ENCODE data around the gene PHYH. TPM values are rescaled to one million over a fixed set of nuclear protein-coding genes. Genes with fewer than 3 reads are reported as not detected.
"Not testable (repeated sequence)": the region's sequence is repeated elsewhere in the genome, so short reads cannot be mapped to it uniquely, and the experiment has no call there.

The PHYH gene
- total RNA-seq, 1 experiment from 2014 or later: 3.5 TPM

- H3K36me3 ChIP-seq (ENCODE audit: insufficient read depth, low read length): no peaks in the 10 kb centered on the region
- H3K9me2 ChIP-seq (replicated peaks; ENCODE audit: insufficient read depth, low read length): no peaks in the 10 kb centered on the region
- peak; percentile 56 for DNase-seq
- H4K20me1 ChIP-seq (ENCODE audit: insufficient read depth, low read depth, low read length): no peaks in the 10 kb centered on the region
- H3K9ac ChIP-seq (ENCODE audit: low read length): no peak overlapping the region
- no peaks in the 10 kb centered on the region for H3K9me3 ChIP-seq (ENCODE audit: low read length)
- no peaks in the 10 kb centered on the region for H3K79me2 ChIP-seq (ENCODE audit: low read length)
- H3K27me3 ChIP-seq (ENCODE audit: low read length): no peaks in the 10 kb centered on the region
- H3K4me1 ChIP-seq (ENCODE audit: low read length): peaks cover 20% of the 10 kb centered on the region
- peak overlapping the region; percentile 72 for H3K4me2 ChIP-seq (ENCODE audit: low read depth, low read length, poor library complexity, severe bottlenecking)
- no peak overlapping the region for H2AFZ ChIP-seq (ENCODE audit: low read length)
- peak overlapping the region; percentile 64; the same call in 1 of the 2 replicates for H3K4me3 ChIP-seq (ENCODE audit: low read length)
- no peak overlapping the region for H3K27ac ChIP-seq (ENCODE audit: low read length)
Measured at GRCh38 chr10:13298748-13299436, 972 bp downstream of the PHYH start.

- H2AFZ ChIP-seq (ENCODE audit: low read length): no peak overlapping the region
- H4K20me1 ChIP-seq (ENCODE audit: insufficient read depth, low read depth, low read length): no peaks in the 10 kb centered on the region
- no peaks in the 10 kb centered on the region for H3K9me3 ChIP-seq (ENCODE audit: low read length)
- no peak overlapping the region for H3K4me2 ChIP-seq (ENCODE audit: low read depth, low read length, poor library complexity, severe bottlenecking)
- H3K9me2 ChIP-seq (replicated peaks; ENCODE audit: insufficient read depth, low read length): no peaks in the 10 kb centered on the region
- no peak overlapping the region for H3K4me3 ChIP-seq (ENCODE audit: low read length)
- DNase-seq: peak; percentile 27
- no peaks in the 10 kb centered on the region for H3K79me2 ChIP-seq (ENCODE audit: low read length)
- no peaks in the 10 kb centered on the region for H3K27me3 ChIP-seq (ENCODE audit: low read length)
- H3K27ac ChIP-seq (ENCODE audit: low read length): no peak overlapping the region
- H3K4me1 ChIP-seq (ENCODE audit: low read length): peaks cover 12% of the 10 kb centered on the region
- H3K9ac ChIP-seq (ENCODE audit: low read length): no peak overlapping the region
- H3K36me3 ChIP-seq (ENCODE audit: insufficient read depth, low read length): no peaks in the 10 kb centered on the region
Measured at GRCh38 chr10:13296476-13296875, 3.4 kb downstream of the PHYH start.

GRCh38 chr10:13294784-13295183 is 5.1 kb downstream of the PHYH start:
- no peak overlapping the region for H3K4me2 ChIP-seq (ENCODE audit: low read depth, low read length, poor library complexity, severe bottlenecking)

GRCh38 chr10:13291821-13292773 is 7.8 kb downstream of the PHYH start:
- H3K27ac ChIP-seq (ENCODE audit: low read length): no peak overlapping the region
- no peak overlapping the region for H3K9ac ChIP-seq (ENCODE audit: low read length)
- H3K36me3 ChIP-seq (ENCODE audit: insufficient read depth, low read length): no peaks in the 10 kb centered on the region
- no peak overlapping the region for H3K4me2 ChIP-seq (ENCODE audit: low read depth, low read length, poor library complexity, severe bottlenecking)
- no peak overlapping the region for H2AFZ ChIP-seq (ENCODE audit: low read length)
- H3K27me3 ChIP-seq (ENCODE audit: low read length): no peaks in the 10 kb centered on the region
- H3K79me2 ChIP-seq (ENCODE audit: low read length): no peaks in the 10 kb centered on the region
- H3K9me2 ChIP-seq (replicated peaks; ENCODE audit: insufficient read depth, low read length): no peaks in the 10 kb centered on the region
- H4K20me1 ChIP-seq (ENCODE audit: insufficient read depth, low read depth, low read length): no peaks in the 10 kb centered on the region
- no peak overlapping the region for H3K4me3 ChIP-seq (ENCODE audit: low read length)
- DNase-seq: no peak
- H3K9me3 ChIP-seq (ENCODE audit: low read length): no peaks in the 10 kb centered on the region
- H3K4me1 ChIP-seq (ENCODE audit: low read length): no peaks in the 10 kb centered on the region

More at GRCh38 chr10:13294784-13295183, 5.1 kb downstream of the PHYH start:
- no peak overlapping the region for H3K27ac ChIP-seq (ENCODE audit: low read length)
- H4K20me1 ChIP-seq (ENCODE audit: insufficient read depth, low read depth, low read length): no peaks in the 10 kb centered on the region
- H3K9me2 ChIP-seq (replicated peaks; ENCODE audit: insufficient read depth, low read length): no peaks in the 10 kb centered on the region
- H3K9me3 ChIP-seq (ENCODE audit: low read length): no peaks in the 10 kb centered on the region
- peaks cover 4% of the 10 kb centered on the region for H3K4me1 ChIP-seq (ENCODE audit: low read length)
- no peak overlapping the region for H2AFZ ChIP-seq (ENCODE audit: low read length)
- DNase-seq: peak; percentile 1
- H3K79me2 ChIP-seq (ENCODE audit: low read length): no peaks in the 10 kb centered on the region
- H3K36me3 ChIP-seq (ENCODE audit: insufficient read depth, low read length): no peaks in the 10 kb centered on the region
- no peak overlapping the region for H3K9ac ChIP-seq (ENCODE audit: low read length)
- H3K4me3 ChIP-seq (ENCODE audit: low read length): no peak overlapping the region
- no peaks in the 10 kb centered on the region for H3K27me3 ChIP-seq (ENCODE audit: low read length)

- no peaks in the 10 kb centered on the region for H3K4me1 ChIP-seq (ENCODE audit: low read length)
- no peak overlapping the region for H3K27ac ChIP-seq (ENCODE audit: low read length)
- no peaks in the 10 kb centered on the region for H3K9me2 ChIP-seq (replicated peaks; ENCODE audit: insufficient read depth, low read length)
- no peaks in the 10 kb centered on the region for H3K27me3 ChIP-seq (ENCODE audit: low read length)
- no peak overlapping the region for H2AFZ ChIP-seq (ENCODE audit: low read length)
- H3K36me3 ChIP-seq (ENCODE audit: insufficient read depth, low read length): no peaks in the 10 kb centered on the region
- H3K9ac ChIP-seq (ENCODE audit: low read length): no peak overlapping the region
- no peak overlapping the region for H3K4me2 ChIP-seq (ENCODE audit: low read depth, low read length, poor library complexity, severe bottlenecking)
- H4K20me1 ChIP-seq (ENCODE audit: insufficient read depth, low read depth, low read length): no peaks in the 10 kb centered on the region
- H3K79me2 ChIP-seq (ENCODE audit: low read length): no peaks in the 10 kb centered on the region
- H3K9me3 ChIP-seq (ENCODE audit: low read length): no peaks in the 10 kb centered on the region
- DNase-seq: no peak
- no peak overlapping the region for H3K4me3 ChIP-seq (ENCODE audit: low read length)
Measured at GRCh38 chr10:13291061-13291460, 8.8 kb downstream of the PHYH start.

GRCh38 chr10:13284050-13284449 is 15.8 kb downstream of the PHYH start:
- H3K4me3 ChIP-seq (ENCODE audit: low read length): no peak overlapping the region
- no peak for DNase-seq
- no peaks in the 10 kb centered on the region for H3K79me2 ChIP-seq (ENCODE audit: low read length)
- H3K36me3 ChIP-seq (ENCODE audit: insufficient read depth, low read length): no peaks in the 10 kb centered on the region
- H3K4me1 ChIP-seq (ENCODE audit: low read length): no peaks in the 10 kb centered on the region
- no peak overlapping the region for H3K4me2 ChIP-seq (ENCODE audit: low read depth, low read length, poor library complexity, severe bottlenecking)
- H3K9me2 ChIP-seq (replicated peaks; ENCODE audit: insufficient read depth, low read length): no peaks in the 10 kb centered on the region
- H3K9ac ChIP-seq (ENCODE audit: low read length): no peak overlapping the region
- no peak overlapping the region for H2AFZ ChIP-seq (ENCODE audit: low read length)
- no peaks in the 10 kb centered on the region for H4K20me1 ChIP-seq (ENCODE audit: insufficient read depth, low read depth, low read length)
- H3K9me3 ChIP-seq (ENCODE audit: low read length): no peaks in the 10 kb centered on the region
- no peak overlapping the region for H3K27ac ChIP-seq (ENCODE audit: low read length)
- no peaks in the 10 kb centered on the region for H3K27me3 ChIP-seq (ENCODE audit: low read length)

- H3K9me3 ChIP-seq (ENCODE audit: low read length); H3K4me3 ChIP-seq (ENCODE audit: low read length); H3K27ac ChIP-seq (ENCODE audit: low read length); H4K20me1 ChIP-seq (ENCODE audit: insufficient read depth, low read depth, low read length); H2AFZ ChIP-seq (ENCODE audit: low read length); H3K9me2 ChIP-seq (replicated peaks; ENCODE audit: insufficient read depth, low read length); H3K27me3 ChIP-seq (ENCODE audit: low read length); H3K79me2 ChIP-seq (ENCODE audit: low read length); H3K4me2 ChIP-seq (ENCODE audit: low read depth, low read length, poor library complexity, severe bottlenecking); H3K36me3 ChIP-seq (ENCODE audit: insufficient read depth, low read length); DNase-seq; H3K9ac ChIP-seq (ENCODE audit: low read length); H3K4me1 ChIP-seq (ENCODE audit: low read length): not testable (repeated sequence)
Measured at GRCh38 chr10:13282348-13282747, 17.5 kb downstream of the PHYH start.

- DNase-seq: no peak
- Histone ChIP-seq H3K4me1 (ENCODE audit: low read length) (peaks cover 7% of the 10 kb centered on the region), H3K9me2 (replicated peaks; ENCODE audit: insufficient read depth, low read length) (no peaks in the 10 kb centered on the region), H3K4me2 (ENCODE audit: low read depth, low read length, poor library complexity, severe bottlenecking) (no peak overlapping the region), H3K36me3 (ENCODE audit: insufficient read depth, low read length) (no peaks in the 10 kb centered on the region), H3K27ac (ENCODE audit: low read length) (no peak overlapping the region), H3K4me3 (ENCODE audit: low read length) (no peak overlapping the region), H3K9ac (ENCODE audit: low read length) (no peak overlapping the region), H2AFZ (ENCODE audit: low read length) (no peak overlapping the region), H3K27me3 (ENCODE audit: low read length) (no peaks in the 10 kb centered on the region), H4K20me1 (ENCODE audit: insufficient read depth, low read depth, low read length) (no peaks in the 10 kb centered on the region), H3K9me3 (ENCODE audit: low read length) (no peaks in the 10 kb centered on the region), H3K79me2 (ENCODE audit: low read length) (no peaks in the 10 kb centered on the region)
Measured at GRCh38 chr10:13276749-13277365, 23.0 kb downstream of the PHYH start.

All from Karpas-422 (cell line).